HFFc6 (cell line): ENCODE results near the gene CCL21. TPM values are rescaled to one million over a fixed set of nuclear protein-coding genes. Genes with fewer than 3 reads are reported as not detected.
"Not testable (repeated sequence)": the region's sequence is repeated elsewhere in the genome, so short reads cannot be mapped to it uniquely, and the experiment has no call there.

ENCODE experiments used
- DNase-seq: peaks from one replicate; pipeline ENCODE4 v3.0.0-alpha.2; 2018
- H3K27ac Mint-ChIP-seq: 2 replicates; pipeline ENCODE4 v1.8.0; 2020; ENCODE audit warnings: mild to moderate bottlenecking, mixed read lengths
- H3K27me3 Mint-ChIP-seq: 2 replicates; pipeline ENCODE4 v1.8.0; 2021; ENCODE audit warnings: mild to moderate bottlenecking, moderate library complexity, mixed read lengths; ENCODE audit not compliant: insufficient read depth
- H3K36me3 Mint-ChIP-seq: 2 replicates; pipeline ENCODE4 v1.8.0; 2021; ENCODE audit warnings: low read depth, mixed read lengths
- H3K4me1 Mint-ChIP-seq: 2 replicates; pipeline ENCODE4 v1.8.0; 2020; ENCODE audit warnings: low read depth, mixed read lengths
- H3K4me3 Mint-ChIP-seq: 2 replicates; pipeline ENCODE4 v1.8.0; 2020; ENCODE audit warnings: mild to moderate bottlenecking, moderate library complexity, mixed read lengths
- H3K9me3 Mint-ChIP-seq: 2 replicates; pipeline ENCODE4 v1.8.0; 2020; ENCODE audit warnings: mild to moderate bottlenecking, mixed read lengths
- total RNA-seq, 6 experiments: library from RNA; stranded (reverse); fragmentation: NEBNext Ultra II Directional; extraction: Animal tissue kit (Norgen Biotek cat#: 25700); gene quantifications; 2 replicates in 1 of 6; 3 replicates in 5 of 6; pipeline ENCODE4 v1.2.3, GENCODE V29; 2021
- TF ChIP-seq, protein P1 (sequence below): fragments of 200-600 bp; sonication (generic); IDR thresholded peaks from 2 replicates; pipeline ENCODE4 v1.5.0; 2021; ENCODE audit warnings: antibody characterized with exemption, mild to moderate bottlenecking

Gene CCL21
- total RNA-seq, 6 experiments from 2014 or later = not detected

DNA sequence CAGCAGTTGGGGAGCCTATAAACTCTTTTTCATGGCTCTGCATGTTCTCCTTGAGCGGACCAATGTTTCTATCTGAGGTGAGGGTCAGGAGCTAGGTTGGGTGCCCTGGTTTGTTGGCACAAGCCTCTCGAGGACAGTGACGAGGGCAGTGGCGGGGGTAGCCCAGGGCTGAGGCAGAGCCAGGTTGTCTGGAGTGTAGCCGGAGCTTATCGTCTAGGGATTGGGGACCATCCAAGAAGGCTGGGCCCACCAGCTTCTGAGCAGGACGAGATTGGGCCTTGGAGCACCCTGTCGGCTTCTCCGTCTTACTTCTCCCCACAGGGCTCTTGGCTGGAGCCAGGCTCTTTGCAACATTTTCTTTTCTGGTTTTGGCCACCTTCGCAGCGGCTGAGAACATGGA is 13.2 kb upstream of the CCL21 start:
- Mint-ChIP-seq H3K9me3 (no peaks in the 10 kb centered on the region), H3K27me3 (peaks cover 18% of the 10 kb centered on the region), H3K4me1 (no peaks in the 10 kb centered on the region), H3K27ac (no peak overlapping the region), H3K36me3 (no peaks in the 10 kb centered on the region), H3K4me3 (no peak overlapping the region)
- TF ChIP-seq, protein P1, sequence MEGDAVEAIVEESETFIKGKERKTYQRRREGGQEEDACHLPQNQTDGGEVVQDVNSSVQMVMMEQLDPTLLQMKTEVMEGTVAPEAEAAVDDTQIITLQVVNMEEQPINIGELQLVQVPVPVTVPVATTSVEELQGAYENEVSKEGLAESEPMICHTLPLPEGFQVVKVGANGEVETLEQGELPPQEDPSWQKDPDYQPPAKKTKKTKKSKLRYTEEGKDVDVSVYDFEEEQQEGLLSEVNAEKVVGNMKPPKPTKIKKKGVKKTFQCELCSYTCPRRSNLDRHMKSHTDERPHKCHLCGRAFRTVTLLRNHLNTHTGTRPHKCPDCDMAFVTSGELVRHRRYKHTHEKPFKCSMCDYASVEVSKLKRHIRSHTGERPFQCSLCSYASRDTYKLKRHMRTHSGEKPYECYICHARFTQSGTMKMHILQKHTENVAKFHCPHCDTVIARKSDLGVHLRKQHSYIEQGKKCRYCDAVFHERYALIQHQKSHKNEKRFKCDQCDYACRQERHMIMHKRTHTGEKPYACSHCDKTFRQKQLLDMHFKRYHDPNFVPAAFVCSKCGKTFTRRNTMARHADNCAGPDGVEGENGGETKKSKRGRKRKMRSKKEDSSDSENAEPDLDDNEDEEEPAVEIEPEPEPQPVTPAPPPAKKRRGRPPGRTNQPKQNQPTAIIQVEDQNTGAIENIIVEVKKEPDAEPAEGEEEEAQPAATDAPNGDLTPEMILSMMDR = no peak
- DNase-seq = no peak

DNA sequence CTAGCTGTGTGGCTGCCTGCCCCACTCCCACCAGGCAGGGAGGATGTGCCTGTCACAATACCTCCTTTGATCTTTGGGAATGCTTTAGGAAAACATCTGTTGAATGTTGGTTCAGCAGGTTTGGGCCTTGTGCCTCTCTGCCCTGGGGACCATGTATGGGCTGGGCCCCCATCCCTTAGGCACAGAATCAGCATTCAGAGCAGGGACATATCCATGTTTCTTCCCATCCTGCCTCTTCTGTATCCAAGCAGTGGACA is 9.8 kb upstream of the CCL21 start:
- H3K27ac Mint-ChIP-seq = not testable (repeated sequence)

DNA sequence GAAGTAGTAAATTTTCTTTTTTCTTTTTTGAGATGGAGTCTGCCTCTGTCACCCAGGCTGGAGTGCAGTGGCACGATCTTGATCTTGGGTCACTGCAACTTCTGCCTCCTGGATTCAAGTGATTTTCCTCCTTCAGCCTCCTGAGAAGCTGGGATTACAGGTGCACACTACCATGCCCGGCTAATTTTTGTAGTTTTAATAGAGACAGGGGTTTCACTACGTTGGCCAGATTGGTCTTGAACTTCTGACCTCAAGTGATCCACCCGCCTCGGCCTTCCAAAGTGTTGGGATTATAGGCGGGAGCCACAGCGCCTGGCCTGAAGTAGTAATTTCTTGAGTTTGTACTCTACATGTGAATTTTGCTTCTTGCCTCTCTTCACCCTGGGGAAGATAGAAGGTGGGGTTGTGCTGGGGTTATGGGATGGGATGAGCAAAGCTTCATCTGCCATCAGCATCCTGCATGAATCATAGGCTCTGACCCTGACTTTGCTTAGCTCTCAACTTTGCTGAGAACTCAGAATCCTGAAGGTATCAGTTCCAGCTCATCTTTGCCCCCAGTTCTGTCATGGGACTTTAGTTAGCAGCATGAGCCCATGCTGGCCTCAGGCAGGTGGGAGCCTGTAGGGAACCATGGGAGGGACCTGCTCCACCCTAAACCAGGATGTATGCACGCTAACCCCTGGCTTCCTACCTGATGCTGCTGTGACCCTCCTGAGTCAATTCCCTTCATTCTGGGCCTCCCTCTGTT is 9.3 kb upstream of the CCL21 start:
- Mint-ChIP-seq H3K4me3 (no peak overlapping the region), H3K36me3 (no peaks in the 10 kb centered on the region), H3K9me3 (no peaks in the 10 kb centered on the region), H3K4me1 (no peaks in the 10 kb centered on the region), H3K27ac (no peak overlapping the region), H3K27me3 (peaks cover 27% of the 10 kb centered on the region)
- no peak for DNase-seq
- TF ChIP-seq, protein P1 = no peak

More for the DNA sequence above, 9.8 kb upstream of the CCL21 start:
- not testable (repeated sequence) for H3K36me3 Mint-ChIP-seq, H3K9me3 Mint-ChIP-seq, DNase-seq, H3K4me3 Mint-ChIP-seq, H3K4me1 Mint-ChIP-seq
- peaks cover 23% of the 10 kb centered on the region for H3K27me3 Mint-ChIP-seq

DNA sequence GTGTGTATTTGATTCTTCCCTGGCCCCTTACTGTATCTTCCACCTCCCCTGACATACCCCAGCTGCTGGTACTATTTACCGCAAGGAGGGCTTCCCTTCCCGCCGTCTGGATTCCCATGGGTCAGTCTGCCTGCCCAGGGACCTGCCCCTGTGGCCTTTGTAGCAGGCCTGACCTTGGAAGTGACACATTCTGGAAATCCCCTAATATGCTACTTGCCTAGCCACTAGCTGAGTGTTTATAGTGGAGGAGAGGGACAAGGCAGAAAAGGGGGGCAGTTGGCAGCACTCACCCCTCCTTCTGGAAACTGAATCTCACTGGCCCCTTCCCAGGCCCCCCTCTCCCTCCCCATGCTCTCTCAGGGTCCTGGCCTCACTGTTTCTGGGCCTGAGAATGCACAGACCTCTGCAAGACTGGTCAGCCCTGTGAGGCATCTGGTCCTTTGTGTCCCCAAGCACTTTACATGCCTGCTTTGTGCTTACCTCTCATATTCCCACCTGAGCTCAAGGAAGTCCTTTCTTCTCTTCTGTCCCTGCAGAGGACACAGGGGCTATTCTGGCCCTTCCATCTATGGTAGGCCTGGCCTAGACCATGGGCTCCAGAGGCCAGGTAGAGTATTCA is 8.2 kb upstream of the CCL21 start:
- Mint-ChIP-seq H3K27me3 (peaks cover 30% of the 10 kb centered on the region), H3K4me3 (no peak overlapping the region), H3K9me3 (no peaks in the 10 kb centered on the region), H3K27ac (no peak overlapping the region), H3K36me3 (no peaks in the 10 kb centered on the region), H3K4me1 (no peaks in the 10 kb centered on the region)
- no peak for DNase-seq
- TF ChIP-seq, protein P1 = no peak

- Mint-ChIP-seq H3K27ac (no peak overlapping the region), H3K27me3 (peaks cover 28% of the 10 kb centered on the region), H3K36me3 (no peaks in the 10 kb centered on the region), H3K4me1 (no peaks in the 10 kb centered on the region), H3K4me3 (no peak overlapping the region), H3K9me3 (no peaks in the 10 kb centered on the region)
- no peak for DNase-seq
- TF ChIP-seq, protein P1 = no peak
These were observed 6.8 kb upstream of the CCL21 start for GRCh38 chr9:34716711-34717110.

DNA sequence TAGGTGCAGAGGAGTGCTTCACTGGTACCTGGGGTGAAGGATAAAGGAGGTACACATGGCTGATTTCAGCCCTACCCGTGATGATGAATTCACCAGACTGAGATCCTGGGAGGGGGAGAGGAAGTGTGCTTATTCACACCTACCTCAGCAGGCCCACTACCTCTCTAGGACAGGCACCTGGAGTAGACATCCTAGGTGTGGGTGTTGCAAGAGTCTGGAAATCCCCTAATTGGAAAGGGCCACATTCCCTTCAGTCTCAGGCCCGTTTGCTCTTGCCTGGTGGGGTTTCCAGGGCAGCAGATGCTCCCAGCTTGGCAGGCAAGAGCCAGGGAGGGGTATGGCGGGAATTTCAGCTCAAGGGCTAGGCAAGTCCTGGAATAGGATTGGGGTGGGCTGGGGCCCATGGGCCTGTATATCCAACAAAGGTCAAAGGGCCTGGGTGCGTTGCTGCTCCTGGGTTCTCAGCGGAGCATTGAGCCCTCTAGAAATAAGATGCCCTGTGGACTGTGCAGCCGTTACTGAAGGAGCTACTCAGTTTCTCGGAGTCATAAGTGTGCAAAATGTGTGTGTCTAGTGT is 5.8 kb upstream of the CCL21 start:
- TF ChIP-seq, protein P1 = no peak
- no peak for DNase-seq
- no peaks in the 10 kb centered on the region for H3K4me1 Mint-ChIP-seq
- no peak overlapping the region for H3K27ac Mint-ChIP-seq
- peaks cover 25% of the 10 kb centered on the region for H3K27me3 Mint-ChIP-seq
- no peak overlapping the region for H3K4me3 Mint-ChIP-seq
- H3K36me3 Mint-ChIP-seq = no peaks in the 10 kb centered on the region
- H3K9me3 Mint-ChIP-seq = no peaks in the 10 kb centered on the region
